NCI-H1436 treated with DMSO at 0.1 percent for 48 hours (cell line): ENCODE data around the gene CRYGN.

Experiments used
- DNase-seq: peaks from one replicate; lab custom pipeline; 2025; lab: John Stamatoyannopoulos, UW

Gene CRYGN, protein sequence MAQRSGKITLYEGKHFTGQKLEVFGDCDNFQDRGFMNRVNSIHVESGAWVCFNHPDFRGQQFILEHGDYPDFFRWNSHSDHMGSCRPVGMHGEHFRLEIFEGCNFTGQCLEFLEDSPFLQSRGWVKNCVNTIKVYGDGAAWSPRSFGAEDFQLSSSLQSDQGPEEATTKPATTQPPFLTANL

DNA sequence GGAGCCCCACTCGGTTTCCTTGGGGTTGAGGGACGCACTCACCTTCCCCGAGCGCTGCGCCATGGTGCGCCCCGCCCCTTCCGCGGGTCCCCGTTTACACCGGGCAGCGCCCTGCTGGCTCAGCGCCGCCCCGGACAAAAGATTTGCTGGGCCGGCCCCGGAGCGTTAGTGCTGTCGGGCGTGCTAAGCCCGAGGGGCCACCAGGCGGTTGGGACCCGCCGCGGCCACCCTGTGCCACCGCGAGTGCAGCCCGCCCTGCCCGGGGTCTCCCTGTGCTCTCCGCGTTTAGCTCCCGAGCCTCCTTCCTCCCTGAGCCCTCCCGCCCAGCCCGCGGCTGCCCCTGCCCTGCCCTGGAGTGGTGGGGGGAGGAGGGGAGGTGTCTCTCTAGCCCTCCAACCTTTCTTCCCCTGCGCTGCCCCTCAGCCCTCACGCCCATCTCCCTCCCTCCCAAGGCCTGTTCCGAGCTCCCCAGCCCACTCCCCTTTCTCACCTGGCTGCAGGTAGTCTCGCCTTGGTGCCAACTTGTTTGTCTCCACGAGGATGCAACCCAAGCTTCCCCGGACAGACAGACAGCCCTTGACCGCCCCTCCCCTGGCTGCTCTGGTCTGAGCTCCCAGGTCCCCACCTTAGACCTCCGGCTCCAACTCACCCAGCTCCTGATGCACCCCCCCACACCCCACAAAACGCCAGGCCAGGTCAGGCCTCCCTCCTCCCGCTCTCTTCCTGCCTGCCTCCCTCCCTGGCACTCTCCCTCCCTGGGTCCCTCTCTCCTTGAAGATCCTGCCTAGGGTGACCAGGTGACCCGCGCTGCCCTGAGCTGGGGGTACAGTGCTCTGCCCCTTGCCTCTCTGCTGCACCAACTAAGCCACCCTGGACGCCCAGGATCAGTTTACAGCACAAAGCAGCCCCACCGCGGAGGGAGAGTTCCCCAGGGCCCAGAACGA is at the start of gene CRYGN:
CRYGN (minus strand) TSS at position 287 of the 944 bp plus-strand sequence; CDS start at position 63, 224 bp downstream.
- no peak for DNase-seq

DNA sequence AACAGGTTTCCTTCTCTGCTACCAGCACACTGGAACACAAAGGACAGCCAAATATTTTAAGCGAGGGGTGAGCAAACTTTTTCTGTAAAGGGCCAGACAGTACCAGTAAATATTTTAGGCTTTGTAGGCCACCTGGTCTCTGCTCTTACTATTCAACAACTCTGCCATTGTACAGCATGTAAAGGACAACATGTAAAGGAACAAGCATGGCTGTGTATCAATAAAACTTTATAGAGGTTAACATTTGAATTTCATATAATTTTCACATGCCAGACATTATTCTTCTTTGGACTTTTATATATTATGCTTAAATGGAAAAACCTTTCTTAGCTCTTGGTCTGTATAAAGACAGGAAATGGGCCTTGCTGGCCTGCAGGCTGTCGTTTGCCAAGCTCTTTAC is 49.6 kb upstream of the CRYGN start:
- no peak for DNase-seq

DNA sequence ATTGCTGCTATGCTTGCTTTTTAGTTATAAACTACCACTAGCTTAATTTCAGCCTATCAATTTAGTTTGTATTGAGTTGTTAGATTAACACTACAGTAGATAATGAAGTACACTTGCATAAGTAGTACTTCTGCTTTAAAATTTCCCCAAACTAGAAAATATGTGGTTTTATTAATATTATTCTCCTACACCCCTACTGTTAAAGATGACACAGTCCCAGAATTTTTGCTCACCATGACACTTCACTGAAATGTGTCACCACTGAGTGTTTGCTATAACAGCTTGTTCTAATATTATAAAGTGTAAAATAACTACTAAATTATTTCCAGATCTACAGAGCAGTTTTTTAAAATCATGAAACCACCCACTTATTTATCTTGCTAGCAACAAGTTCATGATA is 48.2 kb upstream of the CRYGN start:
- no peak for DNase-seq

DNA sequence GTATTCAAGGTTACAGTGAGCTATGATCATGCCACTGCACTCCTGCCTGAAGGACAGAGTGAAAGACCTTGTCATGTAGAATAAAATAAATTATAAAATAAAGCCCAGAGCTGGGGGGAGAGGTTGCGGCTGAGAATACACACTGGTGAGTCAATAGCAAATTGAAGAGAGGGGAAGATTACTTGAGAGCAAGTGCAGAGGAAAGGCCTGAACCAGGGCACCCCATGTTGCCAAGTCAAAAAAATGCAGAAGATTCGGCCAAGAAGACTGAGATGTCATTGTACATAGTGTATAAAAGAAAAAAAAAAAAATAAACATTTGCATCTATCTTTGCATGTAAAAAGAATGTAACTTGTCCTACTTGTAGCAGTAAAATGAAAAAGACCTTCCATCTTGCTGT is 47.3 kb upstream of the CRYGN start:
- no peak for DNase-seq

DNA sequence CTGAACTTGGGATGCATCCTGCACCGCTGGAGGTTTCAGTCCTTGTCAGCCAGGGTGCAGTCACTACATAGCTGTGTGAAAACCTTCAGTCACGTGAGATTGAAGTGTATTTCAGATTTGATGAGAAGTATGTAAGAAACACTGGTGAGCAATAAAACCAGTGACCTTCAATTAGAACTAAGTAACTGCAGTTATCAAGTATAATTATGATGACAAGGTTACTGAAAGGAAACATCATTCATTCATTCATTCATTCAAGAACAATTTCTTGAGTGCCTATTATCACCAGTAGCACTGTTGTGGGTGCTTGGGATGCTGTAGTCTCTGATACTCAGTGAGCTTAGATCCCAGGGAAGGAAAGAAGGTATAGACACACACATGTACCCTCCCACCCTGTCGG is 46.1 kb upstream of the CRYGN start:
- no peak for DNase-seq

DNA sequence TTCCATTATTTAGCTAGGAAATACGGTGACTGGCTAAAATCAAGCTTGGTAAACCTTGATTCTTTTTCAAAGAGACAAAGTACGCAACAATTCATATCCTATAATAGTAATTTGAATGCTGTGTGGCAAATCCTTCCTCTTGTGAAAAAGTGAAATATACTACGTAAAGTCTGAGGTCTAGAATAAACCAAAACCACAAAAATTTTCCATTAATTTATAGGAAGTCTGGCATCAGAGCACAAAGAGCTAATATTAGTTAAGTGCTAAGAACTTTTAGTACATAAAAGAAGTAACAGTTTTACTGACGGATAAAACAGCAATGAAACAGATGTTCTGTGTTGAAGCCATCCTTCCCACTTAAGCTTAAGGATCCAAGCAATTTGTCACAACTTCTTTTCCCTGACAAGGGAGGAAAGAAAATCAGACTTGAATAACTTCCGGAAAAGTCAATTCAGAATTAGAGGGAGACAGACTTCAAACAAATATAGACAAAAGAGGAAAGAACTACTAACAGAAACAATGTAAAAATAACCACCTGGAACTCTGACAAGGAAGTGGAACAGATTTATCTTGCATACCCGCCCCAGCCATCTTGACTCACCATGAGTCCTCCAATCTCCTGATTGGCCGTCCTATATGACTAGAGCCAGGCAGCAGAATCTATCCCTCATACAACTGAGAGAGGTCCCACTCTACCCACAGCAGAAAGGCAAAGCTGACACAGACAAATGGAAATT is 45.2 kb upstream of the CRYGN start:
- no peak for DNase-seq

DNA sequence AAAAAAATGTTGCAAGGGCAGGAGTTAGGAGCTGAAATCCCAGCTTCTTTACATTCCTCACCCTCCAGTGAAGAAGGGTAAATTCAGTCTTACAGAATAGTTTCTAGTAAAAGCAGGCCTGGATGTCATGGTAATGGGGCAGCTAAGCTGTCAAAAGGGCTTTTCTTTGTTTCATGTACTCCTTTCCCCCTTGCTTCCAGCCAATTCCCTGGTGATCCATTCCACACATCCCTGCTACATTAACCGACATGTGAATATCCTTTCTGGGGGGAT is 43.7 kb upstream of the CRYGN start:
- no peak for DNase-seq

DNA sequence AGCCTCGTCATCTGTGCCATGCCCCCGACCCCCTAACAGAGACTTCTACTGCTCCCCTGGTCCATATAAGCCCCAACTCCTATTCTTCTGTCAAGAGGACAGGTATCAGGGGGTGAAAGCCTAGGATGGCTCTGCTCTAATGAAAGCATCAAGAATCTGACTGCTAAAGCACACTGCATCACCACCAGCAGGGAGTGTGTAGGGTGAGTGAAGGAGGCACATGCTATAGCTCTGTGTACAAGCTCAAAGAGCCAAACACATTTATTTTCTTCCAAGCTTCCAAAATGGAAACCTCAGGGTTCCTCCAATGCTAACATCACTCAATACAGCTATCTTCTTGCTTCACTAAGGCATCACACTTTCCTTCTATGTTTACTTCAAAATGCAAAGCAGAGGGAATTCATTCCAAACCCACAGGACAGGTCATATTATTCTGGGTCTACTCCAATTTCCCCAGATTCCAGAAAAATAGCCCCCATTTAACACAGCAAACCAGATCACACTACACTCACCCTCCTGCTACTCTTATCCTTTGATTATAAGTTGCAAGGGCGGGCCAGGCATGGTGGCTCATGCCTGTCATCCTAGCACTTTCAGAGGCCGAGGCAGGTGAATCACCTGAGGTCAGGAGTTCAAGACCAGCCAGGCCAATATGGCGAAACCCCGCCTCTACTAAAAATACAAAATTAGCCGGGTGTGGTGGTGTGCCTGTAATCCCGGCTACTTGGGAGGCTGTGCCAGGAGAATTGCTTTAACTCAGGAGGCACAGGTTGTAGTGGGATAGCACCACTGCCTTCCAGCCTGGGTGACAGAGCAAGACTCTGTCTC is 43.2 kb upstream of the CRYGN start:
- no peak for DNase-seq

DNA sequence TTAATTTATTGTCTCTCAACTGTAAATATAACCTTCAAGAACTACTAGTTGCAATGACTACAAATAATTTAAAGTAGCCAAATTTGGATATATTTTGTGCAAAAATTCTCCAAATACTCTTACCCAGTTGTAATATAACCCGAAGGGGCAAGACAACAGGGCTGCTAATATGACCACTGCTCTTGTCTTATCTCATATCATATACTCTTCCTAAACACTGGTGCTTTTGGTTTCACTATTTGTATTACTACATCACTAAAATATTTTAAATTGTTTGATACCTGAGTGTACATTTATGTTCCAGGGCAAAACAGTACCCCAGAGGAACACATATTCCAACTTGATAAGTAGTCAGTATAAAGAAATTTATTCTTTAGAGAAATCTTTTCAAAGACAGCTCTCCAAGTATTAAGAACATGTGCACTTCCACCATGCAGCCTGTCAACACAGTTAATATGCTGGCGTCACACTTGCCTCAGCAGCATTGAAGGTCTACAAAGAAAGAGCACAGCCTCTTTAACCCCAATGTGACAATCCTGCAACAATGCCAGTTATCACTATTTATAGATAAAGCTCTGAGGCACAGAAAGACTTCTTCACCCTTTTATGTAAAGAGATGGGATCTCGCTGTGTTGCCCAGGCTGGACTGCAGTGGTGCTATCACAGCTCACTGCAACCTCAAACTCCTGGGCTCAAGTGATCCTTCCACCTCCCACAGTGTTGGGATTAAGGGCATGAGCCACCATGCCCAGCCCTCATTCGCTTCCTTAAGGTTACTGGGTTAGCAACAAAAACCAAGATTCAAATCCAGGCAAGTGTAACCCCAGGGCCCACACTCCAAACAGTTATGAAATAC is 41.9 kb upstream of the CRYGN start:
- DNase-seq, result no peak

DNA sequence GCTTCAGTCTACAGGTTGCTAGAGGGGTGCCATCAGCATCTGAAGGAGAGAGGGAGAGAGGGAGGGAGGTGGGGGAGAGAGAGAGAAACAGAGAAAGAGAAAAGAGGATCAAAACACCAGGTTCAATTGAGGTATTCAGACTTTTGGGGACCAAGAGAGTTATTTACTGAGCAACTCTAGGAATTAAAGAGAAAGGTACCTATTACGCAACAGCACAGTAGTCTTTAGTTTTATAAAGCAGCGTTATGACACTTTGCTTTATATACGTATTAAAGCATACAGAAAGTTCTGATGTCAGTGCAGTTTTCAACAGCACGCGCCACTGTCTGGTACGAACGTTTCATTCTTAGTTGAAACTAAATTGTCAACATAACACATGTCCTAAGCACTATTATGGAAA is 37.9 kb upstream of the CRYGN start:
- DNase-seq, result no peak

DNA sequence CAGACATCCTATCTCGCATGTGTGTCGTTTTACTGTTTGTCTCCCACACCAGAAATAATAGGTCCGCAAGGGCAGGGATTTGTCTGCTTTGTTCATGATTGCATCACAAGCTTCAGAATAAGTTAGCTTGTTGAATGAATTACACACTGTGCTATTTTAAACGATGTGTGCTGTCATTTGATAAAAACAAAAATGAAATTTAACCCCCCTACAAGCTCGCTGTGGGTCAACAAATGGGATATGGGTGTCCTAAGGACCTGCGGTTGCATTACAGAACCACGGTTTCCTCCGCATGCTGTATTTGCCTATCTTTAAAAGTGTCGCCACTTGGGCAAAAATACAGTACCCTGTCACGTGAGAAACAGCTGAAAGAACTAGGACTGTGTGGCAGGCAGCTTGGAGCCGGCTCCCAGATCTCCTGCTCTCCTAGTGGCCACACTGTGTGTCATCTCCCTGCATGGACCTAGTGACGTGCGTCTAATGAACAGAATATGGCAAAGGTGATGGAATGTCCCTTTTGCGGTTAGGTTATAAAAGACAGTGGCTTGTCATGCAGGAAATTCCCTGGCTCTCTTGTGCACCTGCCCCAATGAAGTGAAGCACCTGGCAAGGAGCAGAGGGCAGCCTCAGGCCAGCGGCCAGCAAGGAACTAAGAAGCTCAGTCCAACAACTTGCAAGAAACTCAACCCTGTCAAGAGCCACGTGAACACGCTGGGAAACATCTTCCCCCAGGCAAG is 32.9 kb upstream of the CRYGN start:
- no peak for DNase-seq

DNA sequence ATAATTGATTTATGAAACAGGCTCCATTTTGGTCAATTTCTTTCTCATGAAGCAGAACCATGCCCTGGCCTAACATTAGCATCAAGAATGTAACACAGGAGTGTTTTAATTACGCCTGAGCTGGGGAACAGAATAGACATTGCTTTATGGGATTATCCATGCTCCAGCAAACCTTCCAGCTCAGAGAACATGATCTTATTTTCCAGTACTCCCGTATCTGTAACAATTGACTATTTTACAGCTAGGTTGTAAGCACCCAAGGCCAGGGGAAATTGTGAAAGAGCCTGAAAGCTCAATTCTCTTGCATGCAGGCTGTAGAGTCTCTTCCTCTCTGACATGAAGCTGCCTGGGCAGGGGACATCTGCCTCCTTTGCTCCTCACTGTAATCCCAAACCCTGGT is 30.8 kb upstream of the CRYGN start:
- DNase-seq, result no peak

DNA sequence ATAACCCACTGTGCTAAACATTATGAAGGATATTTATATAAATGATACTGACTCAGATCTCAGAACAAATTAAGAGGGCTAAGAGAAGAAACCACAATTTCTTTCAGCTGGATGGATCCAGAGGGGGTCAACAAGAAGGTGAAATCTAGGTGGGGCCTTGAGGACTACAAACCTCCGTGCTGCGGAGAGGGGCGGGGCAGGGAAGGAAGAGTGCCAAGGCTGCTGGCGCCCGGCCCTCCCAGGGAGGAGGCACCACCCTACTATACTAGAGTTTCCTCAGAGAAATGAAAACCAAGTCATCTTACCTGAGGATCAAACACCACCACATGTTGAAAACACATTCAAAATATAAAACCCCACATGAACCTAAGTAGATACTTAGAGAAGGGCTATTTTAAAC is 29.3 kb upstream of the CRYGN start:
- no peak for DNase-seq

DNA sequence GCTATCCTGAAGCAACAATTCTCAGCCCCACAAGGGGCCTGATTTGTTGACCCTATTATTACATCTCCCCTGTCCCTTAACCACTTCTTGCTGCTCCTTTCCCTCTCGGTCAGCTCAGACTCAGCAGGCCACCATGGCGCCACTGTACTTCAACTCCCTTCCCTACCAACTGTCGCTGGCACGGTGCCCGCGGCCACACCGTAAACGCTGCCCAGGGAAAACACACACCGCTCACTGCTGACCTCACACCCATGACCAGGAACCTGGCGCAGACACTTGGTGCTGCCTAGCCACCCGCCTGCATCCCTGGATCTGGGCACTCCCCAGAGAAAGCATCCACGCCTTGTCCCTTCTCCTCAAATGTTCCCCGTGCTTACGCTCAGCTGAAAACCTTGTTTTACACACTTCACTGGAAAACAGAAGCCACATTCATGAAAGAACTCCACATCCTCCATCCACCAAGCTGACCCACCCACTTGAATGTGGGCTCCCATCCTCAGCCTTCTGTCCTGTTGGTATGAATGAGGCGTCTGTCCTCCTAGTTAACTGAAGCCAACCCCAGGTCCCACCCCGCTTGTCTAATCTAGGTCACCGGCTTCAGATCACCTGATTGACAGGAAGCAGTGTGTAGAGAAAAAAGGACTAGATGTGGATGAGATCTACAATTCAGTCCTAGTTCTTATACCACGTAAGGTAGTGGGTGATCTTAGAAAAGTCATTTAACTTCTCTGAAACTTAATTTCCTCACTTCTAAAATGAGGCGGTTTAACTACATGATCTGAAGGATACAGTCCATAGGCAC is 28.5 kb upstream of the CRYGN start:
- no peak for DNase-seq

DNA sequence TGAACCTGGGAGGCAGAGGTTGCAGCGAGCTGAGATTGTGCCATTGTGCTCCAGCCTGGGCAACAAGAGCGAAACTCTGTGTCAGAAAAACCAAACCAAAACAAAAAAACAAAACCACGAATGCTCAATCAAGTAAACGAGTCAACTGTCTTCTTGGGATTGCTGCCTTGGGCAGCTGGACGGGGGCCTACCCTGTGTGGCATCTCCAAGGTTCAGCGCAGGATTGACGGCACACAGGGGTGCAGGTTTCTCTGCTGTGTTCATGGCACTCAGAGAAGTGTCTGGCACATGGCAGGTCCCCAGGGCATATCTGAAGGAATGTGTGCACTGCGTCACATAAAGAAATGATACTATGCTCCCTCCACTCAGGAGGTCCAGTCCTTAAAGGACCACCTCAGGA is 25.2 kb upstream of the CRYGN start:
- DNase-seq, result no peak

DNA sequence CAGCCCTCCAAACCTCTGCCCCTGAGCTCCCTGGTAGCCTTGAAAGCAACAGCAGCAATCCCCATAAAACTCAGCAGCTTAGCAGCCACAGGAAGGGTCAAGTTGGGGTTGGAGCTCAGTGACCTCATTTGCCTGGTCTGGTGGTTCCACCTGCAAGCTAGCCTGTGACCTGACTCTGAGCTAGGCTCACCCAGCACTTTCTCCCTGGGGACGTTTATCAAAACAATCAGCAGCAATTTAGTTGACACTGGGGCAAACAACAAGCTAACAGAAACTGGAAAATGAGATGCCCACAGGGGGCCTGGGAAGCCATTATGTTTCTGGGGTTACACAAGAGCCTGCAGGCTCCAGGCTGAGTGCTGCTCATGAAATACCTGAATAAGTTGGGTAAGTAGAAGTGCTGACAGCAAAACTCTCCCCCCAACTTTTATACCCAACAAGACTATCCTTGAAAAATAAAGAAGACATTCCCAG is 22.4 kb upstream of the CRYGN start:
- DNase-seq, result no peak

DNA sequence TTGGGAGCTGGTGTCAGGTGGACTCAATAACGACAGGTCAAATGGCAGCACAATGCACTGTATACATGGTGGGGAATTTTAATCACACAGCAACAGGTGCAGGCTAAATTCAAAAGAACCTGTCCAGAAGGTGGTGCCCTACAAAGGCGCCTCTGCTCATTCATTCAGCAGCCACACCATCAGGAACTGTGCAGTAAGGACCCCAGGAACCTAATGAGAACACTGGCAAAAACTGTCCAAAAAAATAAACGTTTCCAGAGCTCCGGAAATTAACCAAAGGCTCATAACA is 21.9 kb upstream of the CRYGN start:
- no peak for DNase-seq

DNA sequence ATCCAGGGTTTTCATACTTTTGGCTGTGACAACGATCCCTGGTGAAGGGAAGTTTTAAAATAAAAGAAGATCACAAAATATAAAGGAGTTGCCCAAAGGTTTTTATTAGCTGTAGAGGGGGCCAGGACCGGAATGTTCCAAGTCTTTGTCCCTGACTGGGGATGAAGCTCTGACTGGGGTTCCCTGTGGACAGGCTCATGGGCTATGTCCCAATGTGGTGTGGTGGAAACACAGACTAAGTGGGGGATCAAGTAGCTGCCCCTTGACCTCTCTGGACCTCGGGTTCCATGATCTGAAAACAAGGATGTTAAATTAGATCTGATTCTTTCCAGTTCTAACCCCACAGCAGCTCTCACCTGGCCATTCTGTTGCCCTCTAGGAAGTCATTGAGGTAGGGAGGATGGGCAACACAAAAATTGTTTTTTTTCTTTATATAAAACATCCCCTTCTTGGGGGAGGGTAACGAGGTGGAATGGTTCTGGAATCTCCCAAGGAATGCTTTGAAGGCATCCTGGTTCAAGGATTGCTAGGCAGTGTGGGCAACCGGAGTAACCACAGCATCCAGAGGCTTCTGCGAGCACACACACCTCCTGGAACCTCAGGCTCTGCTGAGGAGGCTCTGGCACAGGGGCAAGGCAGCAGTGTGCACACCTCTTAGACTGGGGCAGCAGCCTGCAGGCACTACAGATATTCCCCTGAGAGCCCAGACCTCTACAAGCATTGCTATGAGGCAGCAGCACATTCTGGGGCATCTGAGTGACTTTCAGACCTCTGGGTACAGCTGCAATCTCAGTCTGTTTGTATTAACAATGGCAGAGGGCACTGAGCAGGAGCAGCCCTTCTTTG is 21.4 kb upstream of the CRYGN start:
- no peak for DNase-seq

DNA sequence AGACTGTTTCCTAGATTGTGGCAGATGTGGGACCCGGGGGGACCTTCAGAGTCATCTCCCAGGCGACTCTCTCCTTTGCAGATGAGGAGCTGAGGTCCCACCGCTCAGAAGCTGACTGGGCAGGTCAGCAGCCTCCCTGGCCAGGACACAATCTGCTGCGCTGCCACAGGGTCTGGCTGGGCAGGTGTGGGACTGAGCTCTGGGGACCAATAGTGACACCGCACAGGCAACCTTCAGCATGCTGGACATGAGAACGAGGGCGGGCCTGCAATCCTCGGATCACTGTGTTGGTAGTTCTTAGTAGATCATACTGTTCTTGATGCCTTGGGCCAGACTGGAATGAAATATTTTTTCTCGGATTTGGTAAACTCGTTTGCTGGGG is 20.5 kb upstream of the CRYGN start:
- no peak for DNase-seq
